Mesenchymal stem cell (in vitro differentiated cells and primary cell): ENCODE measurements around the gene KCND3.

Source experiments
- DNase-seq: peaks from one replicate; pipeline ENCODE4 v3.0.0-alpha.2; 2013
- H2AFZ ChIP-seq: one replicate; pipeline ENCODE4 v1.6.1; 2013; ENCODE audit warnings: low read depth, mild to moderate bottlenecking, control low read depth, inconsistent platforms, low read length, moderate library complexity
- H2AK5ac ChIP-seq: 2 replicates; pipeline ENCODE4 v1.6.1; 2013; ENCODE audit warnings: low read length, moderate library complexity, mild to moderate bottlenecking, inconsistent platforms; ENCODE audit not compliant: severe bottlenecking
- H2BK120ac ChIP-seq: one replicate; pipeline ENCODE4 v1.6.1; 2013; ENCODE audit warnings: low read depth, mild to moderate bottlenecking, inconsistent platforms, low read length, moderate library complexity
- H2BK12ac ChIP-seq, 2 experiments: one replicate each; pipeline ENCODE4 v1.6.1; 2013; ENCODE audit warnings: inconsistent platforms in 2 of 2, low read length in 2 of 2, mild to moderate bottlenecking in 2 of 2, moderate library complexity in 2 of 2, control low read depth in 1 of 2
- H2BK15ac ChIP-seq: one replicate; pipeline ENCODE4 v1.6.1; 2013; ENCODE audit warnings: mild to moderate bottlenecking, low read depth, inconsistent platforms; ENCODE audit not compliant: poor library complexity, severe bottlenecking
- H2BK5ac ChIP-seq: 2 replicates; pipeline ENCODE4 v1.6.1; 2013; ENCODE audit warnings: low read depth, mild to moderate bottlenecking, low read length, control low read depth, inconsistent platforms; ENCODE audit not compliant: poor library complexity, severe bottlenecking
- H3K14ac ChIP-seq, 2 experiments: one replicate each; pipeline ENCODE4 v1.6.1; 2013; ENCODE audit warnings: inconsistent platforms in 2 of 2, low read length in 2 of 2, control low read depth in 1 of 2, mild to moderate bottlenecking in 1 of 2, moderate library complexity in 1 of 2
- H3K18ac ChIP-seq, 2 experiments: one replicate each; pipeline ENCODE4 v1.6.1; 2013; ENCODE audit warnings: inconsistent platforms in 2 of 2, low read length in 2 of 2, control low read depth in 1 of 2, low read depth in 1 of 2, mild to moderate bottlenecking in 1 of 2
- H3K23ac ChIP-seq, 2 experiments: one replicate each; pipeline ENCODE4 v1.6.1; 2013; ENCODE audit warnings: inconsistent platforms in 2 of 2, low read length in 2 of 2, mild to moderate bottlenecking in 2 of 2, moderate library complexity in 2 of 2, control low read depth in 1 of 2
- H3K27ac ChIP-seq: 2 replicates; pipeline ENCODE4 v1.5.1; 2013; ENCODE audit warnings: mild to moderate bottlenecking, moderate library complexity, low read length, control low read depth, inconsistent platforms; ENCODE audit not compliant: poor library complexity, severe bottlenecking
- H3K27me3 ChIP-seq, 2 experiments: 2 replicates each; pipeline versions ENCODE4 v1.6.1 to v1.7.0; 2013; ENCODE audit warnings: low read length in 2 of 2, mild to moderate bottlenecking in 2 of 2, moderate library complexity in 2 of 2, control low read depth in 1 of 2, inconsistent platforms in 1 of 2; ENCODE audit not compliant: control insufficient read depth in 1 of 2, insufficient read depth in 1 of 2
- H3K36me3 ChIP-seq, 2 experiments: 2 replicates each; pipeline versions ENCODE4 v1.6.1 to v1.7.0; 2013; ENCODE audit warnings: low read length in 2 of 2, control low read depth in 1 of 2, inconsistent platforms in 1 of 2, low read depth in 1 of 2, mild to moderate bottlenecking in 1 of 2; ENCODE audit not compliant: insufficient read depth in 2 of 2, control insufficient read depth in 1 of 2
- H3K4ac ChIP-seq, 2 experiments: one replicate each; pipeline ENCODE4 v1.6.1; 2013; ENCODE audit warnings: inconsistent platforms in 2 of 2, low read length in 2 of 2, mild to moderate bottlenecking in 2 of 2, moderate library complexity in 2 of 2, control low read depth in 1 of 2, low read depth in 1 of 2
- H3K4me1 ChIP-seq: 2 replicates; pipeline ENCODE4 v1.6.1; 2013; ENCODE audit warnings: low read depth, low read length, control low read depth; ENCODE audit not compliant: control insufficient read depth, insufficient read depth
- H3K4me2 ChIP-seq: 2 replicates; pipeline ENCODE4 v1.6.1; 2013; ENCODE audit warnings: low read length, mild to moderate bottlenecking, inconsistent platforms; ENCODE audit not compliant: poor library complexity, severe bottlenecking
- H3K4me3 ChIP-seq, 2 experiments: 2 replicates each; pipeline versions ENCODE4 v1.5.1 to v1.7.0; 2013; ENCODE audit warnings: low read length in 2 of 2, mild to moderate bottlenecking in 2 of 2, control low read depth in 1 of 2, low read depth in 1 of 2; ENCODE audit not compliant: insufficient read depth in 1 of 2
- H3K79me1 ChIP-seq: replicated peaks from 2 replicates; pipeline ENCODE4 v1.6.1; 2013; ENCODE audit warnings: mild to moderate bottlenecking, control low read depth, low read length, inconsistent platforms; ENCODE audit not compliant: poor library complexity, severe bottlenecking
- H3K9ac ChIP-seq: 2 replicates; pipeline ENCODE4 v1.7.0; 2013; ENCODE audit warnings: mild to moderate bottlenecking, low read length, moderate library complexity
- H3K9me3 ChIP-seq: 2 replicates; pipeline ENCODE4 v1.7.0; 2013; ENCODE audit warnings: mild to moderate bottlenecking, low read length; ENCODE audit not compliant: control insufficient read depth
- H4K8ac ChIP-seq: one replicate; pipeline ENCODE4 v1.6.1; 2013; ENCODE audit warnings: inconsistent platforms, mild to moderate bottlenecking, low read length, moderate library complexity
- H4K91ac ChIP-seq: one replicate; pipeline ENCODE4 v1.6.1; 2013; ENCODE audit warnings: mild to moderate bottlenecking, low read length, inconsistent platforms
- WGBS: methylation state at CpG from one replicate; pipeline ENCODE4 v1.1.7; 2013; ENCODE audit warnings: mixed read lengths; 5-methylcytosine and 5-hydroxymethylcytosine counted together

Gene KCND3

DNA sequence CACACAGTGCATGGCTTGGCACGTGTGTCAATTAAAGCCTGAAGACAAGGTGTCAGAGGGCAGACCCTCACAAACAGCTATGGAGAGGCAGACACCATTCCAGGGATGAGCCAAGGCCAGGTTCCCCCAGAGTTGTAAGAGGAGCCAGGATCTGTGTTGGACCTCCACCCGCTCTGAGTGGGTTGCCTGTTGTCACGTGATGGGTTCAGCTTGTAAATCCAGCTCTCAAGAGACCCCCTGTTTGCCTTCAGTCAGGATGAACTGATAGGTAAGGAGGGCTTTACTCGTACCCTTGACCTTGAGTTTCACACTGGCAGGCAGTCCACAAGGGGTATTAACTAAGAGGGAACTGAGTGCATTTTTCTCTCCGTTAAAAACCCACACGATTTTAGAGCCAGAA is 27.7 kb upstream of the KCND3 start:
- Histone ChIP-seq H3K4me2 (no peak overlapping the region), H2BK5ac (no peak overlapping the region), H3K79me1 (no peaks in the 10 kb centered on the region), H2AK5ac (no peak overlapping the region), H2AFZ (no peak overlapping the region), H4K8ac (no peak overlapping the region), H3K36me3 (no peaks in the 10 kb centered on the region), H2BK120ac (no peak overlapping the region), H3K14ac (no peak overlapping the region), H4K91ac (no peak overlapping the region), H2BK12ac (no peak overlapping the region), H3K4me3 (no peak overlapping the region), H3K9ac (no peak overlapping the region), H3K9me3 (no peaks in the 10 kb centered on the region), H3K27me3 (peaks cover 0 to 24% of the 10 kb centered on the region in 2 experiments), H2BK15ac (no peak overlapping the region), H3K27ac (no peak overlapping the region), H3K4me1 (no peaks in the 10 kb centered on the region), H3K18ac (no peak overlapping the region), H3K4ac (no peak overlapping the region), H3K23ac (no peak overlapping the region)
- DNase-seq = no peak
- 67% methylated on average over 6 of the region's 6 CpGs for WGBS

DNA sequence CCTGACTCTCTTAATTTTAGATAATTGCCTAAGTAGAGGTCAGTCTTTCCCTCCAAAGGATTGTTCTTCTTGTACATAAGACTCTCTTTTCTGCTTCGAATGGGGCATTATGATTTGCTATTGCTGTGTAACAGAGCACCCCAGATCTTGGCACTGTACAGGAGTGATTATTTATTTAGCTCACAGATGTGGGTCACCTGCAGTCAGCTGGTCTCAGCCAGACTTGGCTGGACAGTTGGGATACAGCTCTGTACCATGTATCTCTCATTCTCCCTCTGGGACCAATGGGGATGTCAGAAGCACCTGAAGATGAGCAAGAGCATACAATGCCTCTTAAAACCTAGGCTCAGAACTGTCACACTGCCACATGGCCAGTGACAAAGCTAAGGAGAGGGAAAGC is 23.4 kb upstream of the KCND3 start:
- H3K27ac ChIP-seq = no peak overlapping the region
- H3K36me3 ChIP-seq = no peaks in the 10 kb centered on the region
- no peak overlapping the region for H4K91ac ChIP-seq
- H3K18ac ChIP-seq = no peak overlapping the region
- no peak overlapping the region for H2BK15ac ChIP-seq
- H3K14ac ChIP-seq = no peak overlapping the region
- no peak overlapping the region for H4K8ac ChIP-seq
- H2BK5ac ChIP-seq = no peak overlapping the region
- H2BK120ac ChIP-seq = no peak overlapping the region
- no peak overlapping the region for H3K23ac ChIP-seq
- no peak overlapping the region for H3K9ac ChIP-seq
- no peak overlapping the region for H2AK5ac ChIP-seq
- no peaks in the 10 kb centered on the region for H3K79me1 ChIP-seq
- H3K4me3 ChIP-seq = no peak overlapping the region
- H3K4me2 ChIP-seq = no peak overlapping the region
- no peak overlapping the region for H3K4ac ChIP-seq
- 67% methylated on average over 1 of the region's 1 CpG for WGBS
- no peaks in the 10 kb centered on the region for H3K4me1 ChIP-seq
- no peak for DNase-seq
- peaks cover 0 to 9% of the 10 kb centered on the region in 2 experiments for H3K27me3 ChIP-seq
- no peaks in the 10 kb centered on the region for H3K9me3 ChIP-seq
- no peak overlapping the region for H2AFZ ChIP-seq
- no peak overlapping the region for H2BK12ac ChIP-seq

DNA sequence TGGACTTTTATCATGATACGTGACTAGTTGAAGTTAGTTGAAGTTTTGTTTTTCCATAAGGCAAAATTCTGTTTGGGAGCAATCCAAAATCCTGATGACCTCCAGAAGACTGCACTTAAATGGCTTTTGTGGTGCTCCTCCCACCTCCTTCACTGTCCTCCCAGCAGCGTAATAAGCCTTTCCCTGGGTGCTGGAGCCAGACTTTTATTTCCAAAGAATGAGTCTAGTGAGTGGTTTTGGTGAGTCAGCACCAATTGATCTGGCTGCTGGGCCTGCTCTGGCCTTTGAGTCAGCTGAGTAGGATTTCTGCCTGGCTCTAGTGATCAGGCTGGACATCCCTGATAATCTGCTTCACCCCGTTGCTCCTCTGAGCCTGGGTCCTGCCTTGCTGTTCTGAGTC is 21.7 kb upstream of the KCND3 start:
- Histone ChIP-seq H3K9ac (peak overlapping the region; percentile 16), H3K9me3 (no peaks in the 10 kb centered on the region), H3K79me1 (no peaks in the 10 kb centered on the region), H2BK5ac (no peak overlapping the region), H3K27me3 (peaks cover 0 to 7% of the 10 kb centered on the region in 2 experiments), H2AFZ (no peak overlapping the region), H4K8ac (no peak overlapping the region), H3K4me3 (no peak overlapping the region), H2BK120ac (no peak overlapping the region), H3K23ac (no peak overlapping the region), H3K27ac (no peak overlapping the region), H3K4me2 (no peak overlapping the region), H2AK5ac (no peak overlapping the region), H2BK15ac (no peak overlapping the region), H3K18ac (no peak overlapping the region), H4K91ac (no peak overlapping the region), H2BK12ac (no peak overlapping the region), H3K4me1 (no peaks in the 10 kb centered on the region), H3K14ac (no peak overlapping the region), H3K36me3 (no peaks in the 10 kb centered on the region), H3K4ac (no peak overlapping the region)
- DNase-seq = no peak
- 63% methylated on average over 2 of the region's 3 CpGs for WGBS

DNA sequence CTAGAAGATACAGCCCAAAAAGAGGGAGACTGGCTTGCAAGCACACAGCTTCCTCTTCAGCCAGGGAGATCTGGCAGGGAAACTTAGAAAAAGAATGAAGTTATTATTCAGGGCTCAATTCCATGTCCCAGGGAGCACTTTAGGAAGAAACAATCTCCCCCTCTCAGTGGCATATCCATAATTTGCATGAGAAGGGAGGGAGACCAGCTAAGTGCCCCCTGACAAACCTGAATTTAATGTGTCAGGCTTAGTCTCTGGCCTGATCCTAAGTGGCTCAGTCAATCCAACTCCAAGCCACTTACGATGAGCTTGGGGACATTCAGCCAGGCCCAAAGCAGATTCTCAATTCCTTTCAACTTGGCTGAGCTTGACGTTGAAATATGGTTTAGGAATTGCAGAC is 17.7 kb upstream of the KCND3 start:
- H2AK5ac ChIP-seq = no peak overlapping the region
- H3K27me3 ChIP-seq = peaks cover 6 to 31% of the 10 kb centered on the region in 2 experiments
- H3K23ac ChIP-seq = no peak overlapping the region
- no peak overlapping the region for H2BK12ac ChIP-seq
- H3K18ac ChIP-seq = no peak overlapping the region
- H3K79me1 ChIP-seq = no peaks in the 10 kb centered on the region
- no peak overlapping the region for H3K27ac ChIP-seq
- no peak overlapping the region for H2BK15ac ChIP-seq
- H2BK5ac ChIP-seq = no peak overlapping the region
- 67% methylated on average over 2 of the region's 2 CpGs for WGBS
- H3K4ac ChIP-seq = no peak overlapping the region
- no peaks in the 10 kb centered on the region for H3K9me3 ChIP-seq
- no peak for DNase-seq
- no peak overlapping the region for H2AFZ ChIP-seq
- H2BK120ac ChIP-seq = no peak overlapping the region
- H3K4me3 ChIP-seq = no peak overlapping the region
- H3K4me1 ChIP-seq = no peaks in the 10 kb centered on the region
- no peak overlapping the region for H4K91ac ChIP-seq
- H3K36me3 ChIP-seq = no peaks in the 10 kb centered on the region
- H3K4me2 ChIP-seq = no peak overlapping the region
- no peak overlapping the region for H3K9ac ChIP-seq
- no peak overlapping the region for H4K8ac ChIP-seq
- no peak overlapping the region for H3K14ac ChIP-seq
